CD14-positive monocyte (primary cell): ENCODE data around the gene KRTAP12-2. TPM values are rescaled to one million over a fixed set of nuclear protein-coding genes. Genes with fewer than 3 reads are reported as not detected.

Experiments used
- DNase-seq, 3 donors: peaks; one replicate each; pipeline ENCODE4 v3.0.0-alpha.2; 2011 to 2022
- H2AFZ ChIP-seq: 2 replicates; pipeline ENCODE4 v1.6.0; 2012; ENCODE audit warnings: mild to moderate bottlenecking, low read depth, low read length, inconsistent platforms; ENCODE audit not compliant: insufficient read depth, poor library complexity, severe bottlenecking
- H3K27ac ChIP-seq, 2 donors: 1 replicate in 1 of 2; 2 replicates in 1 of 2; pipeline ENCODE4 v1.5.1; 2012 to 2013; ENCODE audit warnings: low read length in 2 of 2, control low read depth in 1 of 2, inconsistent platforms in 1 of 2, low read depth in 1 of 2, mild to moderate bottlenecking in 1 of 2
- H3K27me3 ChIP-seq, 2 donors: one replicate each; pipeline versions ENCODE4 v1.6.0 to v1.6.1; 2011 to 2013; ENCODE audit warnings: low read length in 2 of 2; ENCODE audit not compliant: control insufficient read depth in 2 of 2, insufficient read depth in 2 of 2
- H3K36me3 ChIP-seq, 2 donors: replicated peaks in 1 of 2; 1 replicate in 1 of 2; 2 replicates in 1 of 2; pipeline versions ENCODE4 v1.5.1 to v1.6.1; 2012 to 2013; ENCODE audit warnings: low read length in 2 of 2, control low read depth in 1 of 2, inconsistent platforms in 1 of 2, mild to moderate bottlenecking in 1 of 2; ENCODE audit not compliant: insufficient read depth in 2 of 2, control insufficient read depth in 1 of 2
- H3K4me1 ChIP-seq, 2 donors: 1 replicate in 1 of 2; 2 replicates in 1 of 2; pipeline versions ENCODE4 v1.5.1 to v1.6.1; 2012 to 2013; ENCODE audit warnings: low read length in 2 of 2, control low read depth in 1 of 2, inconsistent platforms in 1 of 2, mild to moderate bottlenecking in 1 of 2, moderate library complexity in 1 of 2; ENCODE audit not compliant: insufficient read depth in 2 of 2, control insufficient read depth in 1 of 2
- H3K4me2 ChIP-seq: replicated peaks from 2 replicates; pipeline ENCODE3; 2012; ENCODE audit warnings: low read length, moderate library complexity, mild to moderate bottlenecking; ENCODE audit not compliant: poor library complexity, severe bottlenecking; ENCODE audit errors: extremely low read depth
- H3K4me3 ChIP-seq, 3 experiments: fragments of 200-600 bp in 1 of 3; sonication (generic) in 1 of 3; replicated peaks in 1 of 3; 1 replicate in 2 of 3; 2 replicates in 1 of 3; pipeline ENCODE4 v1.5.1; 2011 to 2013; ENCODE audit warnings: low read length in 3 of 3, mild to moderate bottlenecking in 3 of 3, control low read depth in 2 of 3, low read depth in 2 of 3, inconsistent platforms in 1 of 3, moderate library complexity in 1 of 3
- H3K79me2 ChIP-seq: 2 replicates; pipeline ENCODE4 v1.6.0; 2012; ENCODE audit warnings: mild to moderate bottlenecking, control low read depth, inconsistent platforms, low read length, moderate library complexity; ENCODE audit not compliant: insufficient read depth
- H3K9ac ChIP-seq: 2 replicates; pipeline ENCODE4 v1.6.0; 2017; ENCODE audit warnings: low read length, mild to moderate bottlenecking; ENCODE audit not compliant: insufficient read depth, poor library complexity, severe bottlenecking
- H3K9me3 ChIP-seq, 2 donors: replicated peaks in 1 of 2; 1 replicate in 1 of 2; 2 replicates in 1 of 2; pipeline versions ENCODE4 v1.5.1 to v1.6.1; 2012 to 2013; ENCODE audit warnings: low read length in 2 of 2, control low read depth in 1 of 2; ENCODE audit not compliant: control insufficient read depth in 1 of 2, insufficient read depth in 1 of 2
- H4K20me1 ChIP-seq: 2 replicates; pipeline ENCODE4 v1.6.0; 2012; ENCODE audit warnings: mild to moderate bottlenecking, low read length, control low read depth, moderate library complexity; ENCODE audit not compliant: insufficient read depth
- H3K27ac Mint-ChIP-seq, 7 donors: one replicate each; pipeline ENCODE4 v1.8.0; 2020; ENCODE audit warnings: mild to moderate bottlenecking in 7 of 7, mixed read lengths in 7 of 7, moderate library complexity in 6 of 7, inconsistent platforms in 2 of 7
- H3K27me3 Mint-ChIP-seq, 3 donors: one replicate each; pipeline ENCODE4 v1.8.0; 2021 to 2022; ENCODE audit warnings: low read depth in 3 of 3, mild to moderate bottlenecking in 3 of 3, mixed read lengths in 3 of 3, moderate library complexity in 3 of 3, inconsistent platforms in 1 of 3
- H3K36me3 Mint-ChIP-seq, 2 donors: one replicate each; pipeline ENCODE4 v1.8.0; 2020; ENCODE audit warnings: mixed read lengths in 2 of 2, inconsistent platforms in 1 of 2, mild to moderate bottlenecking in 1 of 2
- H3K4me1 Mint-ChIP-seq: one replicate; pipeline ENCODE4 v1.8.0; 2020; ENCODE audit warnings: mild to moderate bottlenecking, mixed read lengths
- H3K4me3 Mint-ChIP-seq, 2 donors: one replicate each; pipeline ENCODE4 v1.8.0; 2020; ENCODE audit warnings: mild to moderate bottlenecking in 2 of 2, mixed read lengths in 2 of 2, moderate library complexity in 1 of 2
- H3K9me3 Mint-ChIP-seq, 7 donors: one replicate each; pipeline ENCODE4 v1.8.0; 2020 to 2022; ENCODE audit warnings: mixed read lengths in 7 of 7, mild to moderate bottlenecking in 6 of 7, moderate library complexity in 6 of 7, inconsistent platforms in 2 of 7
- WGBS: methylation state at CpG from one replicate; pipeline ENCODE4 v1.1.5; 2013; ENCODE audit warnings: missing lambda C conversion rate; ENCODE audit not compliant: insufficient coverage; 5-methylcytosine and 5-hydroxymethylcytosine counted together
- intact Hi-C, 2 donors: fragments of 100-400 bp; cut with micrococcal nuclease; formaldehyde crosslinking; loops; one replicate each; pipeline versions ENCODE4 v1.15.0 to v1.15.1; 2023
- polyA plus RNA-seq, 3 donors: library from polyadenylated mRNA; depleted of rRNA in 1 of 3; unstranded in 2 of 3; stranded (reverse) in 1 of 3; fragments of 300-500 nt in 2 of 3; fragments of >200 nt in 1 of 3; fragmentation: Illumina TruSeq in 2 of 3; gene quantifications; 1 replicate in 2 of 3; 2 replicates in 1 of 3; pipeline ENCODE4 v1.2.3, GENCODE V29; 2012 to 2021
- TF ChIP-seq, protein P1 (sequence below): fragments of 200-600 bp; IDR thresholded peaks from one replicate; pipeline ENCODE4 v1.8.0; 2022; ENCODE audit warnings: antibody characterized with exemption, mild to moderate bottlenecking

KRTAP12-2 gene
- polyA plus RNA-seq, 3 donors: not detected

DNA sequence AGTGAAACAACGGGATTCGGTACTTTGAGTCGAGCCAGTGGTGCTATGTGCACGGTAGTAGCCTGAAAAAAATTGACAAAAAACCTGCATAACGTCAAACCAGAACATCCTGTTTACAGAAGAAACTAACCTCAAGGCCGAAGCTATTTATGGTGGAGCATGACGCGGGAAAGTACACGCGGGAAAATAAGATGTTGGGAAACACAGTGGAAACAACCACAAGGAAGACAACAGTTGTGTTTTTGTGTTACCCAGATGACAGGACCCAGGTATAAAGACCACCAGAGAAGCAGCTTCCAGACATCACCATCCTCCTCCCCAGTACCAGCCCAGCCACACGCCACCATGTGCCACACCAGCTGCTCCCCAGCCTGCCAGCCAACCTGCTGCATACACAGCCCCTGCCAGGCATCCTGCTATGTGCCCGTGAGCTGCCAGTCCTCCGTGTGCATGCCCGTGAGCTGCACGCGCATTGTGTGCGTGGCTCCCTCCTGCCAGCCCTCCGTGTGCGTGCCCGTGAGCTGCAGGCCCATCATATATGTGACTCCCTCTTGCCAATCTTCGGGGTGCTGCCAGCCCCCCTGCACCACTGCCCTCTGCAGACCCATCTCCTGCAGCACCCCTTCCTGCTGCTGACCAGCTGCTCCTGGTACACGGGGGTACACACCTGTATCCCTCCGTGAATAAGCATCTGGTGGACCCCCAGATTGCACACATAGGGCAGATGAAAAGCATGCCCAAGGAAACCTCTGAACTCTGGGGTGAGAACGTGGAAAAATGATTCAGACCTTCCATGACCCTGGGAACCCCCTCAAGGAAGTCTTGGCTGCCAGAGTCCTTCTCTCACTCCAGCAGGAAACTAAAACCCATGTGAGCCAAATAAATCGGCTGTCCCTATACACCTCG is 8.8 kb downstream of the KRTAP12-2 start, which contains the start of gene KRTAP12-3:
KRTAP12-3 (plus strand) TSS at position 298 of the 906 bp plus-strand sequence; CDS start at position 346, 48 bp downstream.
- WGBS: 76% methylated on average over 21 of the region's 26 CpGs
- H3K4me3 Mint-ChIP-seq: no peak within 1 kb of the TSS

GRCh38 chr21:44656868-44657267 is 9.9 kb downstream of the KRTAP12-2 start:
- 80% methylated on average over 1 of the region's 1 CpG for WGBS
- H3K4me2 ChIP-seq: no peak overlapping the region
- TF ChIP-seq, protein P1, sequence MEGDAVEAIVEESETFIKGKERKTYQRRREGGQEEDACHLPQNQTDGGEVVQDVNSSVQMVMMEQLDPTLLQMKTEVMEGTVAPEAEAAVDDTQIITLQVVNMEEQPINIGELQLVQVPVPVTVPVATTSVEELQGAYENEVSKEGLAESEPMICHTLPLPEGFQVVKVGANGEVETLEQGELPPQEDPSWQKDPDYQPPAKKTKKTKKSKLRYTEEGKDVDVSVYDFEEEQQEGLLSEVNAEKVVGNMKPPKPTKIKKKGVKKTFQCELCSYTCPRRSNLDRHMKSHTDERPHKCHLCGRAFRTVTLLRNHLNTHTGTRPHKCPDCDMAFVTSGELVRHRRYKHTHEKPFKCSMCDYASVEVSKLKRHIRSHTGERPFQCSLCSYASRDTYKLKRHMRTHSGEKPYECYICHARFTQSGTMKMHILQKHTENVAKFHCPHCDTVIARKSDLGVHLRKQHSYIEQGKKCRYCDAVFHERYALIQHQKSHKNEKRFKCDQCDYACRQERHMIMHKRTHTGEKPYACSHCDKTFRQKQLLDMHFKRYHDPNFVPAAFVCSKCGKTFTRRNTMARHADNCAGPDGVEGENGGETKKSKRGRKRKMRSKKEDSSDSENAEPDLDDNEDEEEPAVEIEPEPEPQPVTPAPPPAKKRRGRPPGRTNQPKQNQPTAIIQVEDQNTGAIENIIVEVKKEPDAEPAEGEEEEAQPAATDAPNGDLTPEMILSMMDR: no peak
- H2AFZ ChIP-seq: no peak overlapping the region
- H3K79me2 ChIP-seq: no peaks in the 10 kb centered on the region
- no peak for DNase-seq
- H3K27ac ChIP-seq: no peak overlapping the region
- no peaks in the 10 kb centered on the region for H3K36me3 ChIP-seq
- no peak overlapping the region for H3K9ac ChIP-seq
- Mint-ChIP-seq H3K36me3 (no peaks in the 10 kb centered on the region), H3K4me1 (no peaks in the 10 kb centered on the region), H3K27me3 (peaks cover 7 to 12% (median 10%) of the 10 kb centered on the region in 3 donors), H3K4me3 (no peak overlapping the region), H3K27ac (no peak overlapping the region), H3K9me3 (peaks cover 27 to 61% (median 51%) of the 10 kb centered on the region in 7 donors)
- H3K4me3 ChIP-seq: no peak overlapping the region
- no peaks in the 10 kb centered on the region for H3K27me3 ChIP-seq
- H4K20me1 ChIP-seq: no peaks in the 10 kb centered on the region
- intact Hi-C loops: no loop called here
- no peaks in the 10 kb centered on the region for H3K4me1 ChIP-seq
- H3K9me3 ChIP-seq: peaks cover 16 to 51% of the 10 kb centered on the region in 2 donors

More for the DNA sequence above, 8.8 kb downstream of the KRTAP12-2 start, which contains the start of gene KRTAP12-3:
- Histone ChIP-seq H2AFZ (no peak within 1 kb of the TSS), H3K79me2 (no peaks in the 10 kb centered on the region), H4K20me1 (no peaks in the 10 kb centered on the region), H3K4me1 (no peaks in the 10 kb centered on the region), H3K4me3 (no peak within 1 kb of the TSS), H3K27ac (no peak within 1 kb of the TSS), H3K36me3 (no peaks in the 10 kb centered on the region), H3K9me3 (peaks cover 16 to 51% of the 10 kb centered on the region in 2 donors), H3K4me2 (no peak within 1 kb of the TSS), H3K9ac (no peak within 1 kb of the TSS), H3K27me3 (no peaks in the 10 kb centered on the region)
- Mint-ChIP-seq H3K36me3 (no peaks in the 10 kb centered on the region), H3K27ac (peak within 1 kb of the TSS in 2 of 7 donors; percentile 47 to 52), H3K4me1 (no peaks in the 10 kb centered on the region), H3K27me3 (peaks cover 8 to 12% (median 10%) of the 10 kb centered on the region in 3 donors), H3K9me3 (peaks cover 27 to 59% (median 45%) of the 10 kb centered on the region in 7 donors)
- no peak for DNase-seq
- TF ChIP-seq, protein P1: no peak
- intact Hi-C loops: no loop called here
